ENCODE results near the gene TBC1D23.

DNA sequence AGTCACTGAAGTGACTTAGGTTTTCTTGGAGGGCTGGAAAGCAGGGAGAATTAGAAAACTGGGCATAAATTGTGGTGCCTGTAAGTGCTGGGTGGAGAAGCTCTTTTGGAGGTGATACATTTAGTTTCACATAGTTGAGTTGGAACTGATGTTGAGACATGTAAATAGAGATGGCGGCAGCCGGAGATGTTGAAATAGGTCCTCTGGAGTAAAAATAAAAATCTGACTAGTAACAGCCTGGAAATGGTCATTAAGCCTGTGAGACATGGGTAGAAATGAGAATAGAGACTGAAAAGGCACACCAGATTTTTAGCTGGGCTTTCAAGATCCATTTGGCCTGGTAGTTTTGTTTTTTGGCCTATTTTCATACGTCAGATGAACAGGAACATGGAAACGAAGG is 70.9 kb downstream of the TBC1D23 start:
- TF ChIP-seq FOXM1 (IDR thresholded peaks at IDR 0.05; ENCODE audit: low read depth) (no peak), FOXM1 (CRISPR knock-in tag; IDR thresholded peaks at IDR 0.05; ENCODE audit: low read depth) (no peak), TBP (optimal IDR thresholded peaks at IDR 0.05; ENCODE audit: low read depth, low read length) (no peak), SAFB2 (IDR thresholded peaks at IDR 0.05; ENCODE audit: borderline replicate concordance, low read depth, low read length, severe bottlenecking) (no peak)
- TF ChIP-seq, protein P1, sequence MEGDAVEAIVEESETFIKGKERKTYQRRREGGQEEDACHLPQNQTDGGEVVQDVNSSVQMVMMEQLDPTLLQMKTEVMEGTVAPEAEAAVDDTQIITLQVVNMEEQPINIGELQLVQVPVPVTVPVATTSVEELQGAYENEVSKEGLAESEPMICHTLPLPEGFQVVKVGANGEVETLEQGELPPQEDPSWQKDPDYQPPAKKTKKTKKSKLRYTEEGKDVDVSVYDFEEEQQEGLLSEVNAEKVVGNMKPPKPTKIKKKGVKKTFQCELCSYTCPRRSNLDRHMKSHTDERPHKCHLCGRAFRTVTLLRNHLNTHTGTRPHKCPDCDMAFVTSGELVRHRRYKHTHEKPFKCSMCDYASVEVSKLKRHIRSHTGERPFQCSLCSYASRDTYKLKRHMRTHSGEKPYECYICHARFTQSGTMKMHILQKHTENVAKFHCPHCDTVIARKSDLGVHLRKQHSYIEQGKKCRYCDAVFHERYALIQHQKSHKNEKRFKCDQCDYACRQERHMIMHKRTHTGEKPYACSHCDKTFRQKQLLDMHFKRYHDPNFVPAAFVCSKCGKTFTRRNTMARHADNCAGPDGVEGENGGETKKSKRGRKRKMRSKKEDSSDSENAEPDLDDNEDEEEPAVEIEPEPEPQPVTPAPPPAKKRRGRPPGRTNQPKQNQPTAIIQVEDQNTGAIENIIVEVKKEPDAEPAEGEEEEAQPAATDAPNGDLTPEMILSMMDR (IDR thresholded peaks at IDR 0.05 in 2 of 3, conservative IDR thresholded peaks at IDR 0.05 in 1 of 3; ENCODE audit: insufficient read depth in 2 of 3, low read depth in 1 of 3, low read length in 3 of 3) = no peak

Measured in K562 (cell line).